Measurements from ENCODE around the gene TRMT112.

DNA sequence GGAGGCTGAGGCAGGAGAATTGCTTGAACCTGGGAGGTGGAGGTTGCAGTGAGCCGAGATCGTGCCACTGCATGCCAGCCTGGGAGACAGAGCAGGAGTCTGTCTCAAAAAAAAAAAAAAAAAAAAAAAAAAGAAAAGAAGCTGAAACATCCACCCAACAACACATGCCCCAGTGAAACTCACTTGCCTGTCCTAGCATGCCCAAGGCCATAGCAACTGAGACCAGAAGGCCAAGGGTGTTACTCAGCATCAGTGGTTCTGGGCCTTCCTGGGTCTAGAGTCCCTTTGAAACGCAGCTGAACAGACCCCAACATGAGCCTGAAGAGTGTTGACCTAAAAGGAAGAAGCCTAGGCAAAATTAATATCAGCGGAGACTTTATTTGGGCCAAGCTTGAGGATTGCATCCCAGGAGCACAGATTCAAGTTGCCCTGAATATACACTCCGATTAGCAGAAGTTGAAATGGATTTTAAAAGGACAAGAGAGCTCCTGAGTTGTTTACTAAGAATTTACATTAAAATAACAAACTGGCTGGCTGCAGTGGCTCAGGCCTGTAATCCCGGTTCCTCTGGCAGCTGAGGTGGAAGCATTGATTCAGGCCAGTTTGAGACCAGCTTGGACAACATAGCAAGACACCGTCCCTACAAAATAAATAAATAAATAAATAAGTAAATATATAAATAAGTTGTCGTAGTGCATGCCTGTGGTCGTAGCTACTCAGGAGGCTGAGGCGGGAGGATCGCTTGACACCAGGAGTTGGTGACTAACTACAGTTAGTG lies 7.5 kb upstream of the TRMT112 start:
- TF ChIP-seq, protein P1, sequence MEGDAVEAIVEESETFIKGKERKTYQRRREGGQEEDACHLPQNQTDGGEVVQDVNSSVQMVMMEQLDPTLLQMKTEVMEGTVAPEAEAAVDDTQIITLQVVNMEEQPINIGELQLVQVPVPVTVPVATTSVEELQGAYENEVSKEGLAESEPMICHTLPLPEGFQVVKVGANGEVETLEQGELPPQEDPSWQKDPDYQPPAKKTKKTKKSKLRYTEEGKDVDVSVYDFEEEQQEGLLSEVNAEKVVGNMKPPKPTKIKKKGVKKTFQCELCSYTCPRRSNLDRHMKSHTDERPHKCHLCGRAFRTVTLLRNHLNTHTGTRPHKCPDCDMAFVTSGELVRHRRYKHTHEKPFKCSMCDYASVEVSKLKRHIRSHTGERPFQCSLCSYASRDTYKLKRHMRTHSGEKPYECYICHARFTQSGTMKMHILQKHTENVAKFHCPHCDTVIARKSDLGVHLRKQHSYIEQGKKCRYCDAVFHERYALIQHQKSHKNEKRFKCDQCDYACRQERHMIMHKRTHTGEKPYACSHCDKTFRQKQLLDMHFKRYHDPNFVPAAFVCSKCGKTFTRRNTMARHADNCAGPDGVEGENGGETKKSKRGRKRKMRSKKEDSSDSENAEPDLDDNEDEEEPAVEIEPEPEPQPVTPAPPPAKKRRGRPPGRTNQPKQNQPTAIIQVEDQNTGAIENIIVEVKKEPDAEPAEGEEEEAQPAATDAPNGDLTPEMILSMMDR (IDR thresholded peaks at IDR 0.05), result no peak
- TF ChIP-seq POLR2A (IDR thresholded peaks at IDR 0.05), result no peak
